H1 (cell line): ENCODE results near the gene TOB1. TPM values are rescaled to one million over a fixed set of nuclear protein-coding genes. Genes with fewer than 3 reads are reported as not detected.

ENCODE experiments used
- CTCF ChIA-PET: fragments of 300-600 bp; sonication (Branson Sonifier 250); formaldehyde crosslinking; loops from one replicate; lab custom pipeline; 2021; ENCODE audit not compliant: partially characterized antibody; lab: Charles Lee
- POLR2A ChIA-PET: fragments of 300-600 bp; sonication (Branson Sonifier 250); formaldehyde crosslinking; loops from one replicate; lab custom pipeline; 2021; ENCODE audit warnings: inconsistent platforms; ENCODE audit not compliant: partially characterized antibody; lab: Charles Lee
- DNase-seq, 2 experiments: peaks; one replicate each; pipeline versions ENCODE4 v3.0.0 to v3.0.0-alpha.2; 2010 to 2022; ENCODE audit warnings: low spot score in 2 of 2, low read depth in 1 of 2, mixed read lengths in 1 of 2
- FAIRE-seq: peaks from 2 replicates; lab custom pipeline; 2011; peaks lifted over from hg19 to GRCh38; lab: Jason Lieb, UNC
- H2AFZ ChIP-seq: 2 replicates; pipeline ENCODE4 v1.8.1; 2012; ENCODE audit warnings: low read length, inconsistent platforms
- H2AK5ac ChIP-seq: 2 replicates; pipeline ENCODE4 v1.6.1; 2013; ENCODE audit warnings: low read depth, low read length
- H2BK120ac ChIP-seq: replicated peaks from 2 replicates; pipeline ENCODE3; 2013; ENCODE audit warnings: low read depth, low read length, inconsistent platforms
- H2BK12ac ChIP-seq: 2 replicates; pipeline ENCODE4 v1.6.1; 2013; ENCODE audit warnings: low read depth, low read length
- H2BK15ac ChIP-seq: 2 replicates; pipeline ENCODE4 v1.6.1; 2013; ENCODE audit warnings: low read length
- H2BK20ac ChIP-seq: 2 replicates; pipeline ENCODE4 v1.6.1; 2013; ENCODE audit warnings: low read length
- H2BK5ac ChIP-seq: 2 replicates; pipeline ENCODE4 v1.6.1; 2013; ENCODE audit warnings: low read depth, low read length
- H3K14ac ChIP-seq: 2 replicates; pipeline ENCODE4 v1.6.1; 2013; ENCODE audit warnings: inconsistent platforms; ENCODE audit not compliant: insufficient read length
- H3K18ac ChIP-seq: 2 replicates; pipeline ENCODE4 v1.6.1; 2013; ENCODE audit warnings: low read length; ENCODE audit errors: extremely low read depth
- H3K23ac ChIP-seq: 2 replicates; pipeline ENCODE4 v1.6.1; 2013; ENCODE audit warnings: inconsistent platforms; ENCODE audit not compliant: insufficient read length
- H3K23me2 ChIP-seq: 2 replicates; pipeline ENCODE4 v1.6.1; 2013; ENCODE audit warnings: low read depth, low read length
- H3K27ac ChIP-seq: 2 replicates; pipeline ENCODE4 v1.6.1; 2011; ENCODE audit warnings: low read depth, low read length, inconsistent platforms
- H3K27me3 ChIP-seq, 4 experiments: replicated peaks in 1 of 4; 1 replicate in 1 of 4; 2 replicates in 3 of 4; pipeline versions ENCODE4 v1.6.1 to v1.8.1; 2011 to 2013; ENCODE audit warnings: low read length in 3 of 4, mild to moderate bottlenecking in 3 of 4, inconsistent platforms in 2 of 4, mixed read lengths in 2 of 4, moderate library complexity in 1 of 4; ENCODE audit not compliant: control insufficient read depth in 3 of 4, insufficient read depth in 3 of 4; ENCODE audit errors: extremely low read depth in 1 of 4
- H3K36me3 ChIP-seq, 4 experiments: 2 replicates each; pipeline versions ENCODE4 v1.6.1 to v1.8.1; 2011 to 2013; ENCODE audit warnings: mild to moderate bottlenecking in 4 of 4, low read length in 3 of 4, moderate library complexity in 2 of 4, control low read depth in 1 of 4, inconsistent platforms in 1 of 4; ENCODE audit not compliant: insufficient read depth in 4 of 4, control insufficient read depth in 2 of 4
- H3K4ac ChIP-seq: replicated peaks from 2 replicates; pipeline ENCODE3; 2013; ENCODE audit warnings: low read length, low read depth, mixed read lengths, inconsistent platforms; ENCODE audit not compliant: insufficient read length
- H3K4me1 ChIP-seq, 4 experiments: replicated peaks in 1 of 4; 1 replicate in 1 of 4; 2 replicates in 3 of 4; pipeline versions ENCODE4 v1.6.1 to v1.8.1; 2011 to 2013; ENCODE audit warnings: low read length in 3 of 4, inconsistent platforms in 2 of 4, mixed read lengths in 1 of 4; ENCODE audit not compliant: insufficient read depth in 4 of 4, control insufficient read depth in 3 of 4
- H3K4me2 ChIP-seq, 2 experiments: 2 replicates each; pipeline versions ENCODE4 v1.6.1 to v1.8.1; 2011 to 2013; ENCODE audit warnings: low read depth in 2 of 2, low read length in 2 of 2, control low read depth in 1 of 2, inconsistent platforms in 1 of 2, mild to moderate bottlenecking in 1 of 2; ENCODE audit not compliant: insufficient read depth in 1 of 2
- H3K4me3 ChIP-seq, 4 experiments: fragments of 200-600, 300-600 bp in 1 of 4; sonication (generic), shearing (Covaris generic), sonication (Bioruptor Twin) in 1 of 4; 2 replicates each; pipeline versions ENCODE4 v1.5.1 to v1.8.1; 2011 to 2016; ENCODE audit warnings: low read length in 4 of 4, low read depth in 3 of 4, control low read depth in 2 of 4, inconsistent platforms in 2 of 4, mild to moderate bottlenecking in 2 of 4, mixed read lengths in 1 of 4, moderate library complexity in 1 of 4; ENCODE audit not compliant: insufficient read depth in 2 of 4; ENCODE audit errors: extremely low read depth in 1 of 4
- H3K56ac ChIP-seq: replicated peaks from 2 replicates; pipeline ENCODE3; 2013; ENCODE audit warnings: low read depth, mild to moderate bottlenecking, mixed read lengths, low read length, inconsistent platforms; ENCODE audit not compliant: insufficient read length
- H3K79me1 ChIP-seq: 2 replicates; pipeline ENCODE4 v1.6.1; 2013; ENCODE audit warnings: low read depth, low read length, control low read depth
- H3K79me2 ChIP-seq, 2 experiments: 2 replicates each; pipeline versions ENCODE4 v1.6.1 to v1.8.1; 2012 to 2013; ENCODE audit warnings: low read length in 2 of 2, mild to moderate bottlenecking in 2 of 2, inconsistent platforms in 1 of 2; ENCODE audit not compliant: insufficient read depth in 2 of 2, control insufficient read depth in 1 of 2
- H3K9ac ChIP-seq, 4 experiments: replicated peaks in 1 of 4; 1 replicate in 1 of 4; 2 replicates in 3 of 4; pipeline versions ENCODE4 v1.6.1 to v1.8.1; 2011 to 2013; ENCODE audit warnings: low read depth in 3 of 4, low read length in 3 of 4, control low read depth in 2 of 4, mild to moderate bottlenecking in 2 of 4, moderate library complexity in 2 of 4, inconsistent platforms in 1 of 4; ENCODE audit errors: extremely low read depth in 1 of 4
- H3K9me3 ChIP-seq, 2 experiments: 2 replicates each; pipeline versions ENCODE4 v1.6.1 to v1.8.1; 2012 to 2013; ENCODE audit warnings: mild to moderate bottlenecking in 2 of 2, moderate library complexity in 2 of 2, control low read depth in 1 of 2, inconsistent platforms in 1 of 2, low read depth in 1 of 2, low read length in 1 of 2, mixed read lengths in 1 of 2; ENCODE audit not compliant: insufficient read depth in 2 of 2
- H4K20me1 ChIP-seq, 2 experiments: replicated peaks in 1 of 2; 2 replicates each; pipeline versions ENCODE3 to v1.8.1; 2011 to 2013; ENCODE audit warnings: inconsistent platforms in 2 of 2, low read length in 2 of 2, mild to moderate bottlenecking in 1 of 2; ENCODE audit not compliant: insufficient read depth in 2 of 2, control insufficient read depth in 1 of 2
- H4K5ac ChIP-seq: 2 replicates; pipeline ENCODE4 v1.6.1; 2013; ENCODE audit warnings: low read length, low read depth, mixed read lengths, inconsistent platforms; ENCODE audit not compliant: insufficient read length
- H4K8ac ChIP-seq: 2 replicates; pipeline ENCODE4 v1.8.0; 2013; ENCODE audit warnings: mild to moderate bottlenecking, moderate library complexity, low read length, inconsistent platforms; ENCODE audit not compliant: insufficient read depth; ENCODE audit errors: extremely low read depth
- H4K91ac ChIP-seq: replicated peaks from 2 replicates; pipeline ENCODE3; 2013; ENCODE audit warnings: low read length, mixed read lengths, inconsistent platforms; ENCODE audit not compliant: insufficient read length
- HDAC6 ChIP-seq: IDR thresholded peaks from one replicate; pipeline ENCODE4 v1.7.1; 2012; ENCODE audit warnings: low read depth, mild to moderate bottlenecking, inconsistent platforms, low read length, moderate library complexity
- whole genome bisulfite sequencing, 2 experiments: shearing (Covaris generic) in 1 of 2; methylation state at CpG; one replicate each; pipeline versions ENCODE4 v1.1.6 to v1.1.7; 2013 to 2015; ENCODE audit warnings: low lambda C conversion rate in 2 of 2, mixed read lengths in 2 of 2, inconsistent platforms in 1 of 2, low coverage in 1 of 2, missing lambda C conversion rate in 1 of 2; ENCODE audit not compliant: insufficient replicate concordance in 2 of 2, insufficient coverage in 1 of 2, insufficient read length in 1 of 2; ENCODE audit errors: extremely low coverage in 1 of 2, missing lambda C conversion rate in 1 of 2; 5-methylcytosine and 5-hydroxymethylcytosine counted together
- polyA plus RNA-seq, 7 experiments: library from polyadenylated mRNA; depleted of rRNA in 3 of 7; stranded (reverse) in 5 of 7; unstranded in 2 of 7; fragments of >200 nt in 5 of 7; fragments of 200-250 nt in 2 of 7; gene quantifications; 1 replicate in 5 of 7; 2 replicates in 1 of 7; 4 replicates in 1 of 7; pipeline versions ENCODE4 v1.2.1 to v1.2.3, GENCODE V29; 2011 to 2013; ENCODE audit warnings: missing spikeins in 2 of 7, mixed read lengths in 2 of 7
- total RNA-seq: library from RNA; stranded (reverse); fragmentation: NEBNext Ultra II Directional; extraction: Animal tissue kit (Norgen Biotek cat#: 25700); gene quantifications from 2 replicates; pipeline ENCODE4 v1.2.1, GENCODE V29; 2021

TOB1 gene
- total and polyA plus RNA-seq, 2 of the 8 experiments (the other 6 are each of a cell fraction or from before 2014, with no cell fraction given), result 14.4 to 20.8 TPM

- DNase-seq (no peak), FAIRE-seq (no peak)
- H3K79me1 ChIP-seq, result no peaks in the 10 kb centered on the region
- H4K20me1 ChIP-seq, result no peaks in the 10 kb centered on the region
- no peak overlapping the region for H3K14ac ChIP-seq
- no peak overlapping the region for H2AFZ ChIP-seq
- no peak overlapping the region for H3K27ac ChIP-seq
- no peaks in the 10 kb centered on the region for H3K79me2 ChIP-seq
- no peak overlapping the region for H3K4ac ChIP-seq
- no peaks in the 10 kb centered on the region for H3K36me3 ChIP-seq
- H3K4me1 ChIP-seq, result peaks cover 2 to 4% (median 3%) of the 10 kb centered on the region in 4 experiments; a peak in 3 of 7 replicates
- H3K4me3 ChIP-seq, result no peak overlapping the region
- H3K56ac ChIP-seq, result no peak overlapping the region
- no peak overlapping the region for H2BK5ac ChIP-seq
- ChIA-PET POLR2A (interaction anchor here (3.8 kb wide), 1 partner anchor 19 kb away, joined by 25 read pairs; the partner anchor contains the start of gene TOB1), CTCF (interaction anchor here (0.6 to 31.7 kb wide), 12 partner anchors 9 to 101 kb away, joined by 3 to 735 read pairs (median 8); partner anchors contain the start of genes TOB1 and WFIKKN2)
- H3K4me2 ChIP-seq, result no peak overlapping the region
- H3K9me3 ChIP-seq, result no peaks in the 10 kb centered on the region
- H2BK20ac ChIP-seq, result no peak overlapping the region
- no peak overlapping the region for H2BK12ac ChIP-seq
- H2BK120ac ChIP-seq, result no peak overlapping the region
- no peak overlapping the region for H2BK15ac ChIP-seq
- no peak overlapping the region for H3K18ac ChIP-seq
- 100% methylated on average over 4 of the region's 4 CpGs; no CpG with 5 or more reads in 1 of the 2 experiments for WGBS, 2 experiments
- H3K23me2 ChIP-seq, result no peaks in the 10 kb centered on the region; the same call in 1 of the 2 replicates
- H3K27me3 ChIP-seq, result no peaks in the 10 kb centered on the region
- H4K8ac ChIP-seq, result no peak overlapping the region
- no peak overlapping the region for H3K23ac ChIP-seq
- no peak overlapping the region for H4K91ac ChIP-seq
- no peak overlapping the region for H4K5ac ChIP-seq
- no peak overlapping the region for H3K9ac ChIP-seq
- no peak overlapping the region for H2AK5ac ChIP-seq
- no peak for TF ChIP-seq HDAC6
Observed at GRCh38 chr17:50847566-50847965, 18.6 kb downstream of the TOB1 start.
